Measurements from ENCODE around the gene HRH1. TPM values are rescaled to one million over a fixed set of nuclear protein-coding genes. Genes with fewer than 3 reads are reported as not detected.

The HRH1 gene
- total and polyA plus RNA-seq, 11 donors, result 0.40 to 4.3 (median 1.3) TPM

- no peaks in the 10 kb centered on the region for H3K27me3 ChIP-seq
- intact Hi-C loops (cut with DNase I), result no loop called here
- peaks cover 0 to 60% (median 13%) of the 10 kb centered on the region in 12 donors for H3K4me1 ChIP-seq
- H3K9me3 ChIP-seq, result peaks cover 0 to 7% (median 0%) of the 10 kb centered on the region in 12 donors
- no peak for TF ChIP-seq POLR2A (IDR thresholded peaks at IDR 0.05)
- no peak for TF ChIP-seq CTCF (IDR thresholded peaks at IDR 0.05)
- peaks cover 0 to 12% (median 0%) of the 10 kb centered on the region in 9 donors for H3K36me3 ChIP-seq
- peak overlapping the region in 2 of 12 donors; percentile 48 to 95 for H3K27ac ChIP-seq
- WGBS, 4 donors, result 84 to 89% (median 86%) methylated on average over 6 of the region's 6 CpGs
- peak overlapping the region in 1 of 12 donors; percentile 86 for H3K4me3 ChIP-seq
- ATAC-seq, result no peak
- DNase-seq, result no peak
Measured at GRCh38 chr3:11274566-11275142, 120.4 kb downstream of the HRH1 start.

GRCh38 chr3:11275926-11276325 is 121.6 kb downstream of the HRH1 start:
- no peak for ATAC-seq
- Histone ChIP-seq H3K4me3 (no peak overlapping the region), H3K4me1 (peaks cover 0 to 60% (median 13%) of the 10 kb centered on the region in 12 donors), H3K36me3 (peaks cover 0 to 18% (median 9%) of the 10 kb centered on the region in 9 donors), H3K9me3 (peaks cover 0 to 7% (median 0%) of the 10 kb centered on the region in 12 donors), H3K27ac (peak overlapping the region in 1 of 12 donors; percentile 12), H3K27me3 (no peaks in the 10 kb centered on the region)
- 42 to 86% (median 85%) methylated on average over 1 to 2 of the region's 2 CpGs for WGBS, 4 donors
- DNase-seq, result no peak
- no peak for TF ChIP-seq POLR2A (IDR thresholded peaks at IDR 0.05)
- no peak for TF ChIP-seq CTCF (IDR thresholded peaks at IDR 0.05)
- intact Hi-C loops (cut with DNase I), result no loop called here

- intact Hi-C loops (cut with DNase I), result no loop called here
- DNase-seq (no peak), ATAC-seq (no peak)
- no peak overlapping the region for H3K4me3 ChIP-seq
- no peaks in the 10 kb centered on the region for H3K27me3 ChIP-seq
- TF ChIP-seq CTCF (IDR thresholded peaks at IDR 0.05) (no peak), POLR2A (IDR thresholded peaks at IDR 0.05) (no peak)
- peaks cover 0 to 64% (median 12%) of the 10 kb centered on the region in 12 donors for H3K4me1 ChIP-seq
- WGBS, 4 donors, result 90 to 94% (median 92%) methylated on average over 2 of the region's 2 CpGs
- H3K27ac ChIP-seq, result no peak overlapping the region
- H3K36me3 ChIP-seq, result peaks cover 0 to 23% (median 10%) of the 10 kb centered on the region in 9 donors
- peaks cover 0 to 7% (median 0%) of the 10 kb centered on the region in 12 donors for H3K9me3 ChIP-seq
Measured at GRCh38 chr3:11276901-11277300, 122.6 kb downstream of the HRH1 start.

- Histone ChIP-seq H3K4me1 (peaks cover 5 to 61% (median 20%) of the 10 kb centered on the region in 12 donors), H3K27ac (peak overlapping the region in 10 of 12 donors; percentile 20 to 86 (median 56)), H3K36me3 (peaks cover 0 to 47% (median 16%) of the 10 kb centered on the region in 9 donors), H3K9me3 (peaks cover 0 to 5% (median 0%) of the 10 kb centered on the region in 12 donors), H3K27me3 (no peaks in the 10 kb centered on the region), H3K4me3 (no peak overlapping the region)
- peak; percentile 84 to 93 (median 89) for ATAC-seq
- TF ChIP-seq CTCF (IDR thresholded peaks at IDR 0.05) (no peak), POLR2A (IDR thresholded peaks at IDR 0.05) (no peak)
- intact Hi-C loops (cut with DNase I), result no loop called here
- WGBS, 4 donors, result 30 to 57% (median 53%) methylated on average over 5 of the region's 5 CpGs
- DNase-seq, result peak in 4 of 5 donors; percentile 36 to 70 (median 54)
Measured at GRCh38 chr3:11282250-11283138, 128.2 kb downstream of the HRH1 start.

All from heart left ventricle (tissue), 16 donors.